ENCODE results near the gene RIBC2.

The RIBC2 gene

DNA sequence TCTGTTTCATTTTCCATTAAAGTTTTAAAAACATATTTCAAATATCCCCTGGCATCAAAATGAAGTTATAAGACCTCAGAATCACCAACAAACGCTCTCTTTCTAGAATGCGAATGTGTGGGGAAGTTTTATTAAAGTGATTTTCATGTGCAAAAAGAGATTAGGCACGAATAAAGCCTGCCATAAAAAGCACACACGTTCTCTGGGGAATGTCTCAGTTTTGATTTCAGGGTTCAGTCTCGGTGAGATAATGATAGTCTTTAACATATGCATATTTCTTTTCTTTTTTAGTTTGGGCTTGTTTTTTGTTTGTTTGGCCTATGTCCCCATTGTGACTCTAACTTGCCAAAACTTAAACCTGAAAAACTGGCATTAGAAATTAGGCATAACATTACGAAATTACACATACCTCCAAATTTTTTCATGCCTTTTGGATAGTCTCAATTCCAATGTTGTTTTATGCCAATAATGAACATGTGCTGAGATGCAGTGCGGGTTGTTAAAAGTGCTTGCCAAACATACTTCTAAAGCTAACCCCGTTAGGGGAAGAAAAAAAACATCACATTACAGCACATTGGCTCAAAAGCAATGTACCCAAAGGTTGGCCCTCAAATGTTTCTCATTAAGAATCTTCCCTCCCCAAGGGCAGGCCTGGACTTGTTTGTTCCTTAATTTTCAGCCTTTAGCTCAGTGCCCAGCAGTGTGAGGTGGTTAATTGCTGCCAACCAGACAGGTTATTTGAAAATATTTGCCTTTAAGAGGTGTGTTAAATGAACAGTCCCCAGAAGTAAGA, 56.0 kb downstream of the RIBC2 start:
- in situ Hi-C loops (cut with HindIII; ENCODE audit: low sequenced_read_pairs) = no loop called here

GRCh38 chr22:45470871-45471270, 57.4 kb downstream of the RIBC2 start:
- in situ Hi-C loops (cut with HindIII; ENCODE audit: low sequenced_read_pairs) = no loop called here

- in situ Hi-C loops (cut with HindIII; ENCODE audit: low sequenced_read_pairs) = no loop called here
These were observed 58.9 kb downstream of the RIBC2 start for GRCh38 chr22:45472426-45472825.

- in situ Hi-C loops (cut with HindIII; ENCODE audit: low sequenced_read_pairs) = no loop called here
These were observed 60.2 kb downstream of the RIBC2 start for GRCh38 chr22:45473626-45474237.

DNA sequence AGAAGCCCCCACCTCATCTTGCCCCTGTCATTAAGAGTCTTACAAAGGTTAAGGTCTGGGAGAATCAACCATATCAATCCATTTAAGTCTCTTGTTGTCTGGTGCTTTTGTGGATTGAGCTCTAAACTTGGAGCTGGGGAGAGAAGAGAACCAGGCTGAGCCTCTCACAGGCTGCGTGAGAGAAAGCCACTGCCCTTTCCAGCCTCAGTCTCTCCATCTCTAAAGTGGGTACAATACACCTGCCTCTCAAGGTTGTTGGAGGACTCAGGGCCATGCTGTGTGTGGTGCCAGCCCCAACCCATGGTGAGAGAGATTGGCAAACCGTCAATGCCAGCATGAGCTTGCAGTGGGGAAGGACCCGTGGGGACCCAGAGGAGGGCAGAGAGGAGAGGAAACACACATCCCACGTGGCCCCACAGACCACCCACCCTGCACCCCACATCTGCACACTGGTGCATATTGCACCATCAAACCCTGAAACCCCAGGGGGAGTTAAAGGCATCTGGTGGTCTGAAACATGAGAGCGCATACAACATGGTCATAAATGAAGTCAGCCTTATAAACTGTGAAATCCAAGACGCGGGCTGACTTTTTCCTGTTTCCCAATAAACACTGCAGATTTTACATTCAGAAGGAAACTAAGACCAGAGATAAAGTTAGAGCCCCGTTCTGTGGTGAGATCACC, 61.7 kb downstream of the RIBC2 start:
- in situ Hi-C loops (cut with HindIII; ENCODE audit: low sequenced_read_pairs) = loop anchor here (5.0 kb wide), 2 partner anchors 52 to 198 kb away; no protein-coding TSS in a partner anchor

DNA sequence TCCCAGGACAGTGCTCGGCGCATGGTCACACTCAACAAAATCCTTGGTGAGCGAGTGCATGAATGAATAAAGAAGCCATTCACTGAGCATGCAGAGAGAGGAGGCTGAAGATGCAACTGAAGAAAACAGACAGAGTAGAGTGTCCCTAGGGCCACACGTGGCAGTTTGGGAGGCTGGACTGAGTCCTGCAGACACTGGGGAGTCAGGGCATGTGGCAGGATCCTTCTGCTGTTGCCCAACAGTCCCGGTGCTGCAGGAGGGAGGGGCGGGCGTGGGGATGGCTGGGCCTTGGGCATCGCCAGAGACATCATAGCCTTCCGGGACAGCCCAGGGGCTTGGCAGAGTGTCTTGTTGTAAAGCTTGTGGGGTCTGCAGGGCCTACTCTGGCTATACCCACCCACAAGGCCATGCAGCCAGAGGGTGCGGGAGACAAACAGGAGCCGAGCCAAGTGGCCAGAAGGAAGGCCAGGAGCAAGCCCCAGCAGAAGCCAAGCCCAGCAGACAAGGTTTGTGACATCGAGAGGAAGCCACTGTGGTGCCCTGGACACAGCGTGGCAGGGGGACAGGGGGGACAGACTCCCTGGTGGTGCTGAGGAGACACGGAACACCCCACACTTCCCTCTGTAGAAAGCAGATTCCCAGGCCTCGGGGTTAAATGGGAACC, 62.5 kb downstream of the RIBC2 start:
- in situ Hi-C loops (cut with HindIII; ENCODE audit: low sequenced_read_pairs) = loop anchor here (5.0 kb wide), 2 partner anchors 51 to 199 kb away; no protein-coding TSS in a partner anchor

DNA sequence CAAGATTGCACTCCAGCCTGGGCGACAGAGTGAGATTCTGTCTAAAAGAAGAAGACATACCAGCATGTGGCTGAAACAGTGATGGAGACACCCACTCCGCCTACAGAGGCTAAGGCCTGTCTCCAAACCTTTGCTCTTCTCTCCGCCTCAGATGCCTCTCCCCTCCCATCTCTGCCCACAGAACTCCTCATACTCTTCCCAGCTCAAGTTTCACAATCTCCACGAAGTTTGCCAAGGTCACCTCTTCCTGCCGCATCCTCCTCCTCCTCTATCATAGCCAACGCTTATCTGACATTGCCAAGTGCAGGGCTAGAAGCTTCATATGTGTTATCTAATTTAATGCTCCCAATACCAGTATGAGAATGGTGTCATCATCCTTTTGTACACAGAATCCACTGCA, 63.3 kb downstream of the RIBC2 start:
- in situ Hi-C loops (cut with HindIII; ENCODE audit: low sequenced_read_pairs) = loop anchor here (5.0 kb wide), 2 partner anchors 50 to 200 kb away; no protein-coding TSS in a partner anchor

- in situ Hi-C loops (cut with HindIII; ENCODE audit: low sequenced_read_pairs) = loop anchor here (5.0 kb wide), 2 partner anchors 50 to 200 kb away; no protein-coding TSS in a partner anchor
These were observed 64.0 kb downstream of the RIBC2 start for GRCh38 chr22:45477366-45478107.

- in situ Hi-C loops (cut with HindIII; ENCODE audit: low sequenced_read_pairs) = loop anchor here (5.0 kb wide), 2 partner anchors 49 to 201 kb away; no protein-coding TSS in a partner anchor
These were observed 64.7 kb downstream of the RIBC2 start for GRCh38 chr22:45478108-45478771.

- in situ Hi-C loops (cut with HindIII; ENCODE audit: low sequenced_read_pairs) = no loop called here
These were observed 67.2 kb downstream of the RIBC2 start for GRCh38 chr22:45480717-45481116.

GRCh38 chr22:45481661-45482060, 68.2 kb downstream of the RIBC2 start:
- in situ Hi-C loops (cut with HindIII; ENCODE audit: low sequenced_read_pairs) = no loop called here

Data from endothelial cell of hepatic sinusoid (primary cell).